Measurements from ENCODE around the gene IST1.

IST1 gene

GRCh38 chr16:71961066-71962039 lies 66.0 kb downstream of the IST1 start:
- peak; percentile 57 to 70 (median 67) for DNase-seq (ENCODE audit: low read depth in 3 of 3, low spot score in 1 of 3)

- DNase-seq (ENCODE audit: low read depth in 3 of 3, low spot score in 1 of 3) = no peak
Observed at GRCh38 chr16:71963125-71963875, 68.0 kb downstream of the IST1 start.

- DNase-seq (ENCODE audit: low read depth in 3 of 3, low spot score in 1 of 3) = no peak
Observed at GRCh38 chr16:71965223-71965622, 69.9 kb downstream of the IST1 start.

GRCh38 chr16:71966932-71967331 lies 71.6 kb downstream of the IST1 start:
- no peak for DNase-seq (ENCODE audit: low read depth in 3 of 3, low spot score in 1 of 3)

GRCh38 chr16:71969353-71969752 lies 74.0 kb downstream of the IST1 start:
- DNase-seq (ENCODE audit: low read depth in 3 of 3, low spot score in 1 of 3) = no peak

GRCh38 chr16:71971571-71971970 lies 76.2 kb downstream of the IST1 start:
- no peak for DNase-seq (ENCODE audit: low read depth in 3 of 3, low spot score in 1 of 3)

- DNase-seq (ENCODE audit: low read depth in 3 of 3, low spot score in 1 of 3) = no peak
Observed at GRCh38 chr16:71972356-71972755, 77.0 kb downstream of the IST1 start.

GRCh38 chr16:71973001-71973400 lies 77.7 kb downstream of the IST1 start:
- no peak for DNase-seq (ENCODE audit: low read depth in 3 of 3, low spot score in 1 of 3)

GRCh38 chr16:71974068-71974818 lies 78.9 kb downstream of the IST1 start:
- DNase-seq (ENCODE audit: low read depth in 3 of 3, low spot score in 1 of 3) = no peak

All from stimulated activated CD4-positive, alpha-beta T cell treated with anti-CD3 and anti-CD28 coated beads, TNF-alpha, amount 100 ng/mL, for 1 hour (primary cell).